ENCODE data around the gene KBTBD13.
"Not testable (repeated sequence)": the region's sequence is repeated elsewhere in the genome, so short reads cannot be mapped to it uniquely, and the experiment has no call there.

Gene KBTBD13

DNA sequence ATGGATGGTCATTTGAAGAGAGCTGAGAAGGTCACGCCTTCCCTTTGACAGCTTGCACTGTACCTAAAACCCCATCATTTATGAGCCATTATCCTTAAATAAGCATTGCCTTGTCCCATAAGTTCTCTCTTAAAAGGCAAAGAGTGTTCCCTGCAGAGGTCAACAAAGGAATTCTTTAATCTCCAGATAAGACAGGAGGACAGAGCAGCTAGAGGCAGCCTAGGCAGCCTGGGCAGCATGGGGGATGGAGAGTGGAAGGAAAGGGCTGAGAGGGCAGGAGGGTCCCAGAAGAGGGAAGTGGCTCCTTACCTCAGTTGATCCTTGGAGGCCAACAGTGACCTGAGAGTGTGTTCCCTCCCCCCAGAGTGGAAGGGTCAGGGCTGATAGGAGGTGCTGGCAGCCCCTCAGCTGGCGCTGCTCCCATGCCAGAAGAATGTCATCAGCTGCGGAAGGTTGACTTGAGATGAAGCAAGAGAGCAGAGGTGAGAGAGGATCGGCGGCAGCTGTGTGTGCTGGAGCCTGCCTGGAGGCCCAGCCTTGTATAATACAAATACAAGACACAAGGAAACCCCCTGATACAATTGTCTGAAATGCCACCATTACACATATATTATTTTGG, 12.8 kb downstream of the KBTBD13 start:
- no peak for DNase-seq (ENCODE audit: extremely low read depth, low read depth)
- TF ChIP-seq, protein P1, sequence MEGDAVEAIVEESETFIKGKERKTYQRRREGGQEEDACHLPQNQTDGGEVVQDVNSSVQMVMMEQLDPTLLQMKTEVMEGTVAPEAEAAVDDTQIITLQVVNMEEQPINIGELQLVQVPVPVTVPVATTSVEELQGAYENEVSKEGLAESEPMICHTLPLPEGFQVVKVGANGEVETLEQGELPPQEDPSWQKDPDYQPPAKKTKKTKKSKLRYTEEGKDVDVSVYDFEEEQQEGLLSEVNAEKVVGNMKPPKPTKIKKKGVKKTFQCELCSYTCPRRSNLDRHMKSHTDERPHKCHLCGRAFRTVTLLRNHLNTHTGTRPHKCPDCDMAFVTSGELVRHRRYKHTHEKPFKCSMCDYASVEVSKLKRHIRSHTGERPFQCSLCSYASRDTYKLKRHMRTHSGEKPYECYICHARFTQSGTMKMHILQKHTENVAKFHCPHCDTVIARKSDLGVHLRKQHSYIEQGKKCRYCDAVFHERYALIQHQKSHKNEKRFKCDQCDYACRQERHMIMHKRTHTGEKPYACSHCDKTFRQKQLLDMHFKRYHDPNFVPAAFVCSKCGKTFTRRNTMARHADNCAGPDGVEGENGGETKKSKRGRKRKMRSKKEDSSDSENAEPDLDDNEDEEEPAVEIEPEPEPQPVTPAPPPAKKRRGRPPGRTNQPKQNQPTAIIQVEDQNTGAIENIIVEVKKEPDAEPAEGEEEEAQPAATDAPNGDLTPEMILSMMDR (IDR thresholded peaks at IDR 0.05; ENCODE audit: low read depth, low read length): no peak

DNA sequence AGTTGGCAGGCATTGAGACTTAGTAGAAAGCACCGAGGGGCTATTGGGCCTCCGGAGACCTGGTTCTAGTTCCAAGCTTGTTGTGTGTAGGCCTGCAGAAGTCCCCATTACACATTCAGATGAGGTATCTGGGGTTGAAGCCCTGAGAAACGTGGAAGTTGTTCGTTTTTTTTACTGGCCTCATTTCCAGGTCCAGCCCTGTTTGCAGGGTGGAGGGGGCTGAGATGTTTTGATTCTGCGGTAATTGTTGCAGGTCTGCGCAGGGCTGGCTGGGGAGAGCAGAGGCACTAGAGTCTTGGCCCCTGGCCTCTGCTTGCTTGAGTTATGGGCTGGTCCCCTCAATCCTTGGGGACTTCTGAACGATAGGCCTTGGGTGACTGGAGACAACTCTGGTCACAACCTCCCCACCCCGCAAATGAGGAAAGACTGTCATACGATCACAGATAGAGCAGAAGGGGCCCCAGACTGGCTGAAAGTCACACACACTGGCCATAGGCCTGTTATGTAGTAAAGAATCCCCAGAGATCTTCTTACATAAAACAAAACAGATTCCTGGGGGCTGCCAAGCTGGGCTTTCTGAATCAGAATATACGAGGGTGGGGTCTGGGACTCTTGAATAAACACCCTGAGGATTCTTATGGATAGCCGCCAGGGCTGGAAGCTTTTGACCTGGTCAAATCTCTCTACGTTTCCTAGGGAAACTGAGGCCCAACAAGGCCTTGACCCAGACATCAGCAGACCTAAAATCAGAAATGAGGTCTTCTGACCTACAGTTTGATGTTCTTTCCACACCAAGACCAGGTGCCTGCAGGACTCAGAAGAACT, 15.6 kb downstream of the KBTBD13 start:
- DNase-seq (ENCODE audit: extremely low read depth, low read depth): no peak
- TF ChIP-seq, protein P1 (IDR thresholded peaks at IDR 0.05; ENCODE audit: low read depth, low read length): no peak

DNA sequence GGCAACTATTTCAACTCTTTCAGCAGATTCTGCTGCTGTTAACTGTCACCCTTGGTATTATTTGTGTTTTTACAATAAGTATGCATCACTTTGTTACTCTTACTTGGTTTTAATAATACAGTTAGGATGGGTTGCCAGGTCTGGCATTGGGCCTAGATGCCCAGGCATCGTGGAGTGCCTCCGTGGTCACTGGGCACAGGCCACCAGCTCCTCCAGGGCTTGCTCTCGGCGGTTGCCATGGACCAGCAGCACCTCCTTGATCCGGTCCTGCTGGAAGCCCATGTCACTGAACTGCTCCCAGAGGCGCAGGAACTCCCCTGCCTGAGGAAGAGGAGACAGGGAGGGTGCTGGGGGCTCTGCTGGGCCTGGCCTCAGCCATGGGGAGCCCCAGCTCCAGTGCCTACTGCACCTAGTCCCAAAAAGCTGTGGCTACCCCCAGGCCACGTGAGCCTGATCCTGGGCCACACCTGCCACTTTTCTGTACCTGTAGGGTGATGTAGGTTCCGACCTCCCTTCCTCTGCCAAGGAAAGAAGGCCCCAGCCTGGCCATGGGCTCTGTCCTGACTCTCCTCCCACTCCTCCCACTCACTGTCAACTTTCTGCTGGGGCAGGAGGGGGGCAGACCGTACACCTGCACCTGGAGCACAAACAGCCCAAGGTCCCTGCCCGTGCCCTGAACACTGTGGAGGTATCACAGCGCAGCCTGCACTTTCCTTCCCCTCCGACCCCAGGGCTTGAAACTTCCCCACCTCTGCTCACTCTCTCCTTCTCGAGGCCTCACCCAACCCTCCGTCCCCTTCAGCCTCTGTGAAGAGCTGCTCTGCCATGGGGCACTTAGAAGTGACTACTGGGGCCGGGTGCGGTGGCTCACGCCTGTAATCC, 16.6 kb downstream of the KBTBD13 start:
- DNase-seq (ENCODE audit: extremely low read depth, low read depth): no peak

DNA sequence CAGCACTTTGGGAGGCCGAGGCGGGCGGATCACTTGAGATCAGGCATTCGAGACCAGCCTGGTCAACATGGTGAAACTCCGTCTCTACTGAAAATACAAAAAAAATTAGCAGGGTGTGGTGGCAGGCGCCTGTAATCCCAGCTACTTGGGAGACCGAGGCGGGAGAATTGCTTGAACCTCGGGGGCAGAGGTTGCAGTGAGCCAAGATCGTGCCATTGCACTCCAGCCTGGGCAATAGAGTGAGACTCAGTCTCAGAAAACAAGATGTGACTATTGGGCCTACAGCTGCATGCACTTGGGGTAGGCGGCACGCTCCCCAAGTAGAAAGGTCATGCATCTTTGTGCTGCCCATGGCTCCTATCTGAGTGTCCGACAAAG, 17.2 kb downstream of the KBTBD13 start:
- not testable (repeated sequence) for DNase-seq (ENCODE audit: extremely low read depth, low read depth)

More for the DNA sequence above, 16.6 kb downstream of the KBTBD13 start:
- TF ChIP-seq, protein P1 (IDR thresholded peaks at IDR 0.05; ENCODE audit: low read depth, low read length): no peak

DNA sequence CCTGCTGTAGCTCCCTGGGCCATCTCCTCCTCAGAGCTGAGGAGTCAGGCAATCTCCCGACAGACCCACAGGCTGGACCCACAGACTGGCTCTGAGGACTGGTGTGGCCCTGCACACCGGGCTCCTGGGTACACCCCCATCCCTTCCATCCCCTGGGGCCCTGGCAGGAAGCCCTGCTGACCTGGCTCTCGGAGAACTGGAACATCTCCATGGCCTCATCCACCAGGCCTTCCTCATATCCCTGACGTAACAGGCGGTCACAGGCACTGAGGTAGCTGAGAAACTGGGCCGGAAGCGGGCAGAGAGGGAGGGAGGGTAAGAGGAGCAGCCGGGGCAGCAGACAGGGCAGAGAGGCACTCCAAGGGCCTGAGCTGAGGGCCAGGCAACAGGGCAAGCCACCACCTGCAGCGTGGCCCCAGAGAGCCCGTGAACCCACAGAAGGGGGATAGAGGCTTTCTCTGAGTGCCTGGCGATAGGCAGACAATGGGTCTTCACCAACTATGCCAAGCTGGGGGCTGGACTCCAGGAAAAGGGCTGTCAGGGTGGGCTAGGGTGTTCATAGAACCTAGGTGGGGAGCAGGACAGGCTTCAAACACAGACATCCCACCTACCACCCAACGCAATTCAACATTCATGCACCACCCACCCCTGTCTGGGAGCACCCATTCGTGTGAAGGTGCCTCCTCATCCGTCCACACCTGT, 17.9 kb downstream of the KBTBD13 start:
- TF ChIP-seq, protein P1 (IDR thresholded peaks at IDR 0.05; ENCODE audit: low read depth, low read length): no peak
- no peak for DNase-seq (ENCODE audit: extremely low read depth, low read depth)

DNA sequence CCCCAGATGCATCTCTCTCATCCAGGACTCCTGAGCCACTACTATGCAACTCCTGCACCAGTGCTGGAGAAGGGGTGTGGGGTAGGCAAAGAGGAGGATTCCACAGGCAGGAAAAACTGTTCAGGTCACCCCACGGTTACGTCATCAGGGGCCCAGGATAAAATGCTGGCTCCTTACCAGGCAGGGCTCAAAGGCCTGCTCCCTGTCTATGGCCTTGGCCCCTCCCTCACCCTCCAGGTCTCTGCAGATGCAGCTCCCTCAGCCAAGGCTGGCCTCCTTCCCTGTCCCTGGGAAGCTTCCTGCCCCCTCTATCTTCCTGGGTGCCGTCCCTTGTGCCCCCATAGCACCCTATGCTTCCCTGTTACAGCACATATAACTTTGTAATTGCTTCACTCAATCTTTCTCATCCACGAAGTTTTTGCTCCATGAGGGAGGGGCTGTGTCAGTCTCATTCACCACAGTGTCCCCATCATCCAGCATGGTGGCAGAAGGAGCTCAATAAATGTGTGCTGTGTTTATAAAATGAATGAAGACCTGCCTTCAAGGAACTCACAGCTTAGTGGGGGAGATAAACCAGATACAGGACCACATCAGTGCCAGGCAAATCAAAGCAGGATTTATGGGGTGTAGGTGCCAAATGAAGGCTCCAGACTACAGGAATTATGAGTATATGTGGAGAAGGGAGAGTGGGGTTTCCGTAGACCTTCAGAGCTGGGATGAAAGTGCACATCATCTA, 18.6 kb downstream of the KBTBD13 start:
- TF ChIP-seq, protein P1 (IDR thresholded peaks at IDR 0.05; ENCODE audit: low read depth, low read length): no peak
- no peak for DNase-seq (ENCODE audit: extremely low read depth, low read depth)

DNA sequence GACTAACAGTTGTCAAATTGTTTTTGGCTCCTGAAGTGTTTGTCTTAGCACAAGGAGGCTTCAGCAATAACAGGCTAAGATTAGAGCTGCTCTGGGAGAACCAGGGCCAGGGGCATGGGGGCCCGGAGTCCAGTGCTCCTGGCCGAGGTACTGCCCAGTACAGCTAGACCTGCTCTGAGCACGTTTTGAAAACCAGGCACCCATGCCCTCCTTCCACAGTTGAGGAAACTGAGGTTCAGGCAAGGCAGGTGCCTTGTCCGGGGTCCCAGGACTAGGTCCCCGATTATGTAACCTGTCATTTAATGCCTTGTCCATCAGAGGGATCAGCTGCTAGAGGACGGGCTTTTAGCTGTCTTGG, 19.2 kb downstream of the KBTBD13 start:
- TF ChIP-seq, protein P1 (IDR thresholded peaks at IDR 0.05; ENCODE audit: low read depth, low read length): no peak
- no peak for DNase-seq (ENCODE audit: extremely low read depth, low read depth)

All from AG09319 (cell line).